GM12878 (cell line): ENCODE measurements around the gene OR4C6. TPM values are rescaled to one million over a fixed set of nuclear protein-coding genes. Genes with fewer than 3 reads are reported as not detected.

Experiments
- ATAC-seq: fragments of 200-7000 bp; cut with Tn5 transposase; 3 replicates; pipeline ENCODE4 v1.9.1; 2020; ENCODE audit warnings: mild to moderate bottlenecking, moderate library complexity
- BruUV-seq: library from RNA; stranded (reverse); fragments of 400-500 nt; replicated peaks from 2 replicates; lab custom pipeline; 2021; lab: Mats Ljungman, UMichigan
- CTCF ChIA-PET: fragments of 300-600 bp; sonication (Branson Sonifier 250); formaldehyde crosslinking; extraction: SDS; loops from one replicate; lab custom pipeline; 2021; ENCODE audit warnings: inconsistent platforms; lab: Yijun Ruan, JAX
- POLR2A ChIA-PET: fragments of 350-600 bp; formaldehyde crosslinking; extraction: SDS; loops from one replicate; lab custom pipeline; 2021; ENCODE audit warnings: inconsistent platforms; lab: Charles Lee
- RAD21 ChIA-PET: fragments of 300-600 bp; sonication (Branson Sonifier 250); formaldehyde crosslinking; loops from one replicate; lab custom pipeline; 2023; ENCODE audit warnings: antibody characterized with exemption; ENCODE audit not compliant: unreplicated experiment; lab: Charles Lee
- SMC1A ChIA-PET: fragments of 300-600 bp; sonication (Branson Sonifier 250); formaldehyde crosslinking; loops from one replicate; lab custom pipeline; 2023; ENCODE audit not compliant: unreplicated experiment, uncharacterized antibody; lab: Charles Lee
- DNase-seq: peaks from one replicate; pipeline ENCODE4 v3.0.0-alpha.2; 2011; ENCODE audit warnings: low read depth, low spot score
- FAIRE-seq: peaks from 3 replicates; lab custom pipeline; 2011; peaks lifted over from hg19 to GRCh38; lab: Jason Lieb, UNC
- H2AFZ ChIP-seq: 2 replicates; pipeline ENCODE4 v1.6.0; 2011; ENCODE audit warnings: low read depth, low read length, control low read depth; ENCODE audit not compliant: control insufficient read depth
- H3K27ac ChIP-seq: 2 replicates; pipeline ENCODE4 v1.5.1; 2011; ENCODE audit warnings: control low read depth; ENCODE audit not compliant: control insufficient read depth, insufficient read depth
- H3K27me3 ChIP-seq, 2 experiments: replicated peaks in 1 of 2; 2 replicates each; pipeline versions ENCODE4 v1.6.0 to v1.6.1; 2011; ENCODE audit warnings: low read length in 1 of 2; ENCODE audit not compliant: control insufficient read depth in 2 of 2, insufficient read depth in 2 of 2
- H3K36me3 ChIP-seq, 2 experiments: 2 replicates each; pipeline ENCODE4 v1.5.1; 2011; ENCODE audit warnings: low read length in 1 of 2; ENCODE audit not compliant: control insufficient read depth in 2 of 2, insufficient read depth in 2 of 2
- H3K4me1 ChIP-seq: 2 replicates; pipeline ENCODE4 v1.6.1; 2011; ENCODE audit warnings: mild to moderate bottlenecking, low read length, moderate library complexity, mixed read lengths; ENCODE audit not compliant: control insufficient read depth, insufficient read depth
- H3K4me2 ChIP-seq: 2 replicates; pipeline ENCODE4 v1.6.0; 2011; ENCODE audit warnings: control low read depth; ENCODE audit not compliant: control insufficient read depth, insufficient read depth
- H3K4me3 ChIP-seq: fragments of 200-600 bp; sonication (generic); 2 replicates; pipeline ENCODE4 v1.5.1; 2016
- H3K79me2 ChIP-seq: 2 replicates; pipeline ENCODE4 v1.6.0; 2011; ENCODE audit warnings: low read length; ENCODE audit not compliant: control insufficient read depth, insufficient read depth
- H3K9ac ChIP-seq: 2 replicates; pipeline ENCODE4 v1.8.0; 2011; ENCODE audit warnings: low read length, control low read depth, mixed read lengths; ENCODE audit not compliant: control insufficient read depth, insufficient read depth
- H3K9me3 ChIP-seq: replicated peaks from 3 replicates; pipeline ENCODE4 v1.5.1; 2011; ENCODE audit warnings: mild to moderate bottlenecking, low read length; ENCODE audit not compliant: control insufficient read depth, insufficient read depth
- H4K20me1 ChIP-seq: 2 replicates; pipeline ENCODE4 v1.6.0; 2011; ENCODE audit not compliant: control insufficient read depth, insufficient read depth
- CTCF ChIP-seq, 3 experiments: IDR thresholded peaks in 2 of 3; conservative IDR thresholded peaks in 1 of 3; 2 replicates each; pipeline ENCODE4 v1.5.1; 2011; ENCODE audit warnings: low read depth in 3 of 3, low read length in 3 of 3, mild to moderate bottlenecking in 3 of 3, control low read depth in 2 of 3, moderate library complexity in 2 of 3, inconsistent platforms in 1 of 3, mixed read lengths in 1 of 3; ENCODE audit not compliant: control insufficient read depth in 2 of 3, insufficient read depth in 1 of 3; ENCODE audit errors: extremely low read depth in 1 of 3
- RAD21 ChIP-seq: IDR thresholded peaks from 2 replicates; pipeline ENCODE4 v1.6.1; 2011; ENCODE audit warnings: mild to moderate bottlenecking, low read depth, low read length, moderate library complexity; ENCODE audit not compliant: insufficient read depth
- SMC3 ChIP-seq: IDR thresholded peaks from 2 replicates; pipeline ENCODE4 v1.6.1; 2011; ENCODE audit warnings: low read length, improper control_type of control experiment, borderline replicate concordance
- SUZ12 ChIP-seq: fragments of 200-600 bp; sonication (generic); IDR thresholded peaks from one replicate; pipeline ENCODE4 v1.6.1; 2018; ENCODE audit warnings: antibody characterized with exemption, mild to moderate bottlenecking; ENCODE audit not compliant: unreplicated experiment
- in situ Hi-C: fragments of 300-500 bp; cut with MboI; formaldehyde crosslinking; loops from 9 replicates; pipeline ENCODE4 v1.14.3; 2018; ENCODE audit warnings: mixed read lengths
- intact Hi-C: fragments of 100-400 bp; cut with micrococcal nuclease; formaldehyde crosslinking; loops from one replicate; pipeline ENCODE4 v1.14.2; 2022; ENCODE audit not compliant: unreplicated experiment
- polyA plus RNA-seq, 11 experiments: library from polyadenylated mRNA; depleted of rRNA in 4 of 11; unstranded in 6 of 11; stranded (reverse) in 5 of 11; fragments of >200 nt; fragmentation: Nextera tagmentation in 4 of 11; fragmentation: Illumina TruSeq in 1 of 11; extraction: Ambion mirVana in 4 of 11; extraction: Trizol in 1 of 11; gene quantifications; 1 replicate in 1 of 11; 2 replicates in 10 of 11; pipeline versions ENCODE4 v1.2.1 to v1.2.3, GENCODE V29; 2011 to 2016; ENCODE audit warnings: inconsistent platforms in 2 of 11, missing spikeins in 2 of 11, low read depth in 1 of 11
- total RNA-seq, 4 experiments: library from RNA; depleted of rRNA in 3 of 4; stranded (reverse); fragments of >200 nt in 3 of 4; fragmentation: Illumina TruSeq in 1 of 4; extraction: Trizol in 1 of 4; gene quantifications; 2 replicates each; pipeline versions ENCODE4 v1.2.1 to v1.2.3, GENCODE V29; 2013 to 2021

Gene OR4C6
- total and polyA plus RNA-seq, 10 of the 15 experiments (the other 5 are each of a cell fraction or from before 2014, with no cell fraction given): 0.22 to 0.60 (median 0.42) TPM; not detected in 3

GRCh38 chr11:55707029-55707428 lies 45.0 kb downstream of the OR4C6 start:
- ATAC-seq (peak; percentile 71), DNase-seq (peak; percentile 9), FAIRE-seq (peak; percentile 31)
- Histone ChIP-seq H3K4me3 (no peak overlapping the region), H4K20me1 (no peaks in the 10 kb centered on the region), H2AFZ (no peak overlapping the region), H3K27me3 (no peaks in the 10 kb centered on the region), H3K27ac (no peak overlapping the region), H3K9ac (no peak overlapping the region), H3K4me1 (no peaks in the 10 kb centered on the region), H3K79me2 (no peaks in the 10 kb centered on the region), H3K9me3 (no peaks in the 10 kb centered on the region), H3K36me3 (no peaks in the 10 kb centered on the region), H3K4me2 (no peak overlapping the region)
- TF ChIP-seq RAD21 (peak; percentile 68), SMC3 (peak; percentile 32; the same call in 1 of the 2 replicates), SUZ12 (no peak), CTCF (IDR thresholded peaks at IDR 0.05 in 2 of 3, conservative IDR thresholded peaks at IDR 0.05 in 1 of 3; ENCODE audit: control insufficient read depth in 2 of 3, extremely low read depth in 1 of 3, insufficient read depth in 1 of 3, low read depth in 3 of 3, low read length in 3 of 3) (peak; percentile 40 to 62 (median 47); a peak in 4 of 6 replicates)
- ChIA-PET POLR2A (no interaction called here), CTCF (interaction anchor here (0.6 to 1.4 kb wide), 2 partner anchors 202 to 849 kb away, joined by 3 to 5 read pairs; no protein-coding TSS in a partner anchor), RAD21 (interaction anchor here (1.2 kb wide), 1 partner anchor 41 kb away, joined by 3 read pairs; no protein-coding TSS in a partner anchor), SMC1A (interaction anchor here (0.9 kb wide), 1 partner anchor 53 kb away, joined by 4 read pairs; no protein-coding TSS in a partner anchor)
- intact Hi-C loops (loop anchor here (5.0 to 10.0 kb wide), 2 partner anchors 50 to 152 kb away; partner anchors contain the start of gene OR4C15), in situ Hi-C loops (no loop called here)
- no TSS peak for BruUV-seq
